HG02852 (cell line): ENCODE measurements around the gene MYO15B.
"Not testable (repeated sequence)": the region's sequence is repeated elsewhere in the genome, so short reads cannot be mapped to it uniquely, and the experiment has no call there.

ENCODE experiments used
- ATAC-seq: cut with Tn5 transposase; IDR thresholded peaks from one replicate; pipeline ENCODE4 v1.9.1; 2021; ENCODE audit warnings: mild to moderate bottlenecking, moderate library complexity; ENCODE audit not compliant: unreplicated experiment

MYO15B gene

GRCh38 chr17:75637143-75637538, 49.5 kb downstream of the MYO15B start:
- ATAC-seq: no peak

- ATAC-seq: no peak
These were observed 50.0 kb downstream of the MYO15B start for GRCh38 chr17:75637551-75637950.

GRCh38 chr17:75638039-75638438, 50.4 kb downstream of the MYO15B start:
- not testable (repeated sequence) for ATAC-seq

- ATAC-seq: no peak
These were observed 51.3 kb downstream of the MYO15B start for GRCh38 chr17:75638893-75639292.

- ATAC-seq: no peak
These were observed 51.7 kb downstream of the MYO15B start for GRCh38 chr17:75639327-75639726.

GRCh38 chr17:75639771-75640555, 52.4 kb downstream of the MYO15B start:
- no peak for ATAC-seq

GRCh38 chr17:75640556-75641119, 53.0 kb downstream of the MYO15B start:
- no peak for ATAC-seq

- no peak for ATAC-seq
These were observed 53.7 kb downstream of the MYO15B start for GRCh38 chr17:75641343-75641742.

GRCh38 chr17:75642182-75642783, 54.7 kb downstream of the MYO15B start:
- no peak for ATAC-seq

GRCh38 chr17:75642784-75643642, 55.4 kb downstream of the MYO15B start:
- no peak for ATAC-seq

GRCh38 chr17:75643643-75644017, 56.0 kb downstream of the MYO15B start:
- no peak for ATAC-seq

GRCh38 chr17:75645501-75645888, 57.9 kb downstream of the MYO15B start:
- no peak for ATAC-seq

GRCh38 chr17:75645889-75646637, 58.5 kb downstream of the MYO15B start:
- ATAC-seq: no peak

GRCh38 chr17:75646638-75646992, 59.0 kb downstream of the MYO15B start:
- ATAC-seq: no peak

- no peak for ATAC-seq
These were observed 59.5 kb downstream of the MYO15B start for GRCh38 chr17:75647061-75647460.

- ATAC-seq: no peak
These were observed 60.3 kb downstream of the MYO15B start for GRCh38 chr17:75647921-75648320.

- ATAC-seq: no peak
These were observed 62.1 kb downstream of the MYO15B start for GRCh38 chr17:75649687-75650086.

GRCh38 chr17:75650874-75651273, 63.3 kb downstream of the MYO15B start:
- no peak for ATAC-seq

- ATAC-seq: no peak
These were observed 64.7 kb downstream of the MYO15B start for GRCh38 chr17:75652341-75652740.

- no peak for ATAC-seq
These were observed 65.4 kb downstream of the MYO15B start for GRCh38 chr17:75652934-75653549.
